CD8-positive, alpha-beta memory T cell (primary cell): ENCODE measurements around the gene RNF208. TPM values are rescaled to one million over a fixed set of nuclear protein-coding genes. Genes with fewer than 3 reads are reported as not detected.

ENCODE experiments used
- CTCF ChIA-PET: fragments of 350-600 bp; sonication (Branson Sonifier 250); formaldehyde crosslinking; loops from one replicate; lab custom pipeline; 2021; ENCODE audit warnings: antibody characterized with exemption; lab: Charles Lee
- POLR2A ChIA-PET: fragments of 350-600 bp; sonication (Branson Sonifier 250); formaldehyde crosslinking; loops from one replicate; lab custom pipeline; 2021; ENCODE audit warnings: antibody characterized with exemption; lab: Charles Lee
- DNase-seq, 5 donors: peaks; one replicate each; pipeline versions ENCODE4 v3.0.0 to v3.0.0-alpha.2; 2020 to 2022; ENCODE audit warnings: mixed read lengths in 1 of 5
- H3K27ac ChIP-seq: one replicate; pipeline ENCODE4 v1.7.0; 2013; ENCODE audit warnings: low read depth, mild to moderate bottlenecking, low read length, moderate library complexity
- H3K27me3 ChIP-seq: 2 replicates; pipeline ENCODE4 v1.7.0; 2013; ENCODE audit warnings: low read length, mild to moderate bottlenecking; ENCODE audit not compliant: insufficient read depth, poor library complexity, severe bottlenecking
- H3K36me3 ChIP-seq: 2 replicates; pipeline ENCODE4 v1.7.0; 2013; ENCODE audit warnings: mild to moderate bottlenecking, low read length, moderate library complexity; ENCODE audit not compliant: insufficient read depth
- H3K4me1 ChIP-seq: 2 replicates; pipeline ENCODE4 v1.7.0; 2013; ENCODE audit warnings: mild to moderate bottlenecking, low read length, moderate library complexity; ENCODE audit not compliant: insufficient read depth
- H3K4me3 ChIP-seq: 2 replicates; pipeline ENCODE4 v1.7.0; 2013; ENCODE audit warnings: mild to moderate bottlenecking, low read length
- H3K9me3 ChIP-seq: 2 replicates; pipeline ENCODE4 v1.7.0; 2013; ENCODE audit warnings: mild to moderate bottlenecking, low read length
- H3K27ac Mint-ChIP-seq, 8 donors: one replicate each; pipeline ENCODE4 v1.8.0; 2020 to 2021; ENCODE audit warnings: mixed read lengths in 8 of 8, mild to moderate bottlenecking in 6 of 8, inconsistent platforms in 3 of 8, moderate library complexity in 3 of 8
- H3K27me3 Mint-ChIP-seq, 2 donors: one replicate each; pipeline ENCODE4 v1.8.0; 2020 to 2021; ENCODE audit warnings: mixed read lengths in 2 of 2, mild to moderate bottlenecking in 1 of 2, moderate library complexity in 1 of 2
- H3K36me3 Mint-ChIP-seq, 3 donors: one replicate each; pipeline ENCODE4 v1.8.0; 2020 to 2021; ENCODE audit warnings: mixed read lengths in 3 of 3, inconsistent platforms in 1 of 3, mild to moderate bottlenecking in 1 of 3
- H3K4me1 Mint-ChIP-seq, 3 donors: one replicate each; pipeline ENCODE4 v1.8.0; 2020 to 2021; ENCODE audit warnings: mixed read lengths in 3 of 3, inconsistent platforms in 1 of 3, mild to moderate bottlenecking in 1 of 3
- H3K4me3 Mint-ChIP-seq, 7 donors: one replicate each; pipeline ENCODE4 v1.8.0; 2020 to 2021; ENCODE audit warnings: mixed read lengths in 7 of 7, mild to moderate bottlenecking in 6 of 7, moderate library complexity in 4 of 7, inconsistent platforms in 2 of 7
- H3K9me3 Mint-ChIP-seq, 5 donors: one replicate each; pipeline ENCODE4 v1.8.0; 2020 to 2022; ENCODE audit warnings: mixed read lengths in 5 of 5, mild to moderate bottlenecking in 3 of 5, moderate library complexity in 2 of 5, inconsistent platforms in 1 of 5
- polyA plus RNA-seq: library from polyadenylated mRNA; unstranded; fragments of 300-500 nt; fragmentation: Illumina TruSeq; gene quantifications from one replicate; pipeline ENCODE4 v1.2.3, GENCODE V29; 2021
- total RNA-seq, 2 experiments: library from RNA; stranded (reverse); gene quantifications; one replicate each; pipeline ENCODE4 v1.2.3, GENCODE V29; 2021

Gene RNF208
- total and polyA plus RNA-seq, 3 experiments from 2014 or later, result 2.7 to 3.3 TPM; not detected in 1

- H3K27ac ChIP-seq, result peak overlapping the region; percentile 94
- Mint-ChIP-seq H3K4me1 (peaks cover 28 to 56% (median 28%) of the 10 kb centered on the region in 3 donors), H3K4me3 (peak overlapping the region; percentile 89 to 98 (median 92)), H3K9me3 (no peaks in the 10 kb centered on the region), H3K36me3 (peaks cover 0 to 68% (median 8%) of the 10 kb centered on the region in 3 donors), H3K27me3 (no peaks in the 10 kb centered on the region), H3K27ac (peak overlapping the region; percentile 26 to 95 (median 88))
- DNase-seq, result no peak
- H3K36me3 ChIP-seq, result peaks cover 12% of the 10 kb centered on the region
- ChIA-PET CTCF (interaction anchor here (1.8 kb wide), 1 partner anchor 92 kb away, joined by 9 read pairs; no protein-coding TSS in a partner anchor), POLR2A (interaction anchor here (0.6 to 2.3 kb wide), 5 partner anchors 14 to 823 kb away, joined by 3 to 20 read pairs (median 3); partner anchors contain the start of gene TPRN)
- H3K9me3 ChIP-seq, result no peaks in the 10 kb centered on the region
- H3K4me1 ChIP-seq, result peaks cover 33% of the 10 kb centered on the region
- no peaks in the 10 kb centered on the region for H3K27me3 ChIP-seq
- H3K4me3 ChIP-seq, result peak overlapping the region; percentile 91
Observed at GRCh38 chr9:137187386-137187785, 34.7 kb downstream of the RNF208 start.

DNA sequence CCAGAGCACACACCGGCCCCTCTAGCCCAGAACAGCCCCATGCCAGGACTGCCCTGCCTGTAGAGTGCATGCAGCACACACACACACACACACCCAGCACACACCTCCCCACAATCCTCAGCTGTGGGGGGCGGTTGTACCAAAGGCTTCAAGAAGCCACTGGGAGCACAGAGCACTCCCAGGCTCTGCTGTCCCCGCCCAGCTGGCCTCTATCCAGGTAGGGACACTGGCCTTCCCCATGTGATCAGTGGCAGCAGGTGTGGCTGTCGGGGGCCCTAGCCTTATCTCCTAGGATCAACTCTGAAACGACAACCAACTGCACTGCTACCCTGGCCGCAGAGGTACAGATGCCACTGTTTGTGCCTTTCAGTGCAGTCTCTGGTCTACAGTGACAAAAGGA lies 35.7 kb downstream of the RNF208 start:
- H3K27ac ChIP-seq, result no peak overlapping the region
- no peaks in the 10 kb centered on the region for H3K27me3 Mint-ChIP-seq
- ChIA-PET POLR2A (no interaction called here), CTCF (no interaction called here)
- H3K4me3 ChIP-seq, result no peak overlapping the region
- peaks cover 33% of the 10 kb centered on the region for H3K4me1 ChIP-seq
- no peak for DNase-seq
- no peaks in the 10 kb centered on the region for H3K9me3 ChIP-seq
- peaks cover 0 to 76% (median 8%) of the 10 kb centered on the region in 3 donors for H3K36me3 Mint-ChIP-seq
- peak overlapping the region in 4 of 8 donors; percentile 50 to 85 (median 76) for H3K27ac Mint-ChIP-seq
- no peaks in the 10 kb centered on the region for H3K9me3 Mint-ChIP-seq
- H3K27me3 ChIP-seq, result no peaks in the 10 kb centered on the region
- peaks cover 28 to 56% (median 30%) of the 10 kb centered on the region in 3 donors for H3K4me1 Mint-ChIP-seq
- peak overlapping the region; percentile 61 to 98 (median 92) for H3K4me3 Mint-ChIP-seq
- H3K36me3 ChIP-seq, result peaks cover 12% of the 10 kb centered on the region

GRCh38 chr9:137185921-137186320 lies 36.1 kb downstream of the RNF208 start:
- Mint-ChIP-seq H3K4me3 (peak overlapping the region in 4 of 7 donors; percentile 13 to 89 (median 67)), H3K4me1 (peaks cover 28 to 53% (median 30%) of the 10 kb centered on the region in 3 donors), H3K9me3 (no peaks in the 10 kb centered on the region), H3K36me3 (peaks cover 0 to 78% (median 8%) of the 10 kb centered on the region in 3 donors), H3K27ac (no peak overlapping the region), H3K27me3 (no peaks in the 10 kb centered on the region)
- no peak overlapping the region for H3K27ac ChIP-seq
- CTCF ChIA-PET, result no interaction called here
- DNase-seq, result no peak
- H3K27me3 ChIP-seq, result no peaks in the 10 kb centered on the region
- H3K4me1 ChIP-seq, result peaks cover 33% of the 10 kb centered on the region
- peaks cover 12% of the 10 kb centered on the region for H3K36me3 ChIP-seq
- H3K9me3 ChIP-seq, result no peaks in the 10 kb centered on the region
- POLR2A ChIA-PET, result no interaction called here
- H3K4me3 ChIP-seq, result no peak overlapping the region

DNA sequence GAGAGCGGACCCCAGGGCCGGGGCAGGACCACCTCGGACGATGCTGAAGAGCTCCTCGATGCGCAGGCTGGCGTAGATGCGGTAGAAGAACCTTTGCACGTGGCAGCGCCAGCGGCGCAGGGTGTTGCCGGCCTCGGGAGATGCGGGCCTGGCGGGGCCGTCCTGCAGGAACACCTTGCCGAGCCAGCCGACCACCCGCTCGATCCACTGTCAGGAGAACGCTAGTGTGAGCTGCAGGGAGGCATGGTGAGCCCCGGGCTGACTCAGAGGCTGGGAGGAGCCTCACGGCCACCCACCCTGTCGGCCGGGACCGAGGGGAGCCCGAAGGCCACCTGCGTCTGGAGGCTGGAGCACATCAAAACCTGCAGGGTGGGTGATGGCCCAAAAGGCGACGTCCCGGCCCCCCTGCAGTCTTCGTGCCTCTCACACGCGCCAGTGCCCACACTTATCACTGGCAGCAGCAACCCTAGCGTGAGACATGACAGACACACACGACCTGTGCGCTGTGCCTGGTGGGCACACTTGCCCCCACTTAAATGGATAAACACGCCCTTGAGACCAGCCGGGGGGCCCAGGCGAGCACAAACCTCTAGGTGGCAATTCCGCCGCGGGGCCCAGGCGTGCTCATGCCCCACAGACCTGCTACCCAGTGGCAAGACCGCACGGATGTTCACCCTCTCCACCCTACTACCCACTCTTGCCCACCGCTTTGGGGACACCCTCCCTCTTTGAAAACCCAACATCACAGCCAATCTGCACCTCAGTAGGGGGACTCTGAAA lies 37.0 kb downstream of the RNF208 start:
- CTCF ChIA-PET, result no interaction called here
- DNase-seq, result no peak
- H3K36me3 Mint-ChIP-seq, result peaks cover 0 to 77% (median 8%) of the 10 kb centered on the region in 3 donors
- H3K27me3 Mint-ChIP-seq, result no peaks in the 10 kb centered on the region
- peak overlapping the region in 1 of 7 donors; percentile 13 for H3K4me3 Mint-ChIP-seq
- no peaks in the 10 kb centered on the region for H3K9me3 Mint-ChIP-seq
- peaks cover 28 to 48% (median 29%) of the 10 kb centered on the region in 3 donors for H3K4me1 Mint-ChIP-seq
- POLR2A ChIA-PET, result no interaction called here
- peaks cover 8% of the 10 kb centered on the region for H3K36me3 ChIP-seq
- no peak overlapping the region for H3K27ac ChIP-seq
- H3K9me3 ChIP-seq, result no peaks in the 10 kb centered on the region
- H3K27me3 ChIP-seq, result no peaks in the 10 kb centered on the region
- no peak overlapping the region for H3K4me3 ChIP-seq
- peak overlapping the region in 1 of 8 donors; percentile 57 for H3K27ac Mint-ChIP-seq
- H3K4me1 ChIP-seq, result peaks cover 32% of the 10 kb centered on the region

- no peak overlapping the region for H3K27ac ChIP-seq
- CTCF ChIA-PET, result no interaction called here
- Mint-ChIP-seq H3K36me3 (peaks cover 0 to 80% (median 8%) of the 10 kb centered on the region in 3 donors), H3K4me1 (peaks cover 21 to 41% (median 24%) of the 10 kb centered on the region in 3 donors), H3K27me3 (no peaks in the 10 kb centered on the region), H3K27ac (peak overlapping the region in 1 of 8 donors; percentile 47), H3K9me3 (no peaks in the 10 kb centered on the region), H3K4me3 (peak overlapping the region in 2 of 7 donors; percentile 36 to 78)
- H3K27me3 ChIP-seq, result no peaks in the 10 kb centered on the region
- H3K4me3 ChIP-seq, result no peak overlapping the region
- peaks cover 22% of the 10 kb centered on the region for H3K4me1 ChIP-seq
- no peak for DNase-seq
- H3K36me3 ChIP-seq, result peaks cover 8% of the 10 kb centered on the region
- POLR2A ChIA-PET, result no interaction called here
- no peaks in the 10 kb centered on the region for H3K9me3 ChIP-seq
Observed at GRCh38 chr9:137183980-137184595, 38.0 kb downstream of the RNF208 start.

DNA sequence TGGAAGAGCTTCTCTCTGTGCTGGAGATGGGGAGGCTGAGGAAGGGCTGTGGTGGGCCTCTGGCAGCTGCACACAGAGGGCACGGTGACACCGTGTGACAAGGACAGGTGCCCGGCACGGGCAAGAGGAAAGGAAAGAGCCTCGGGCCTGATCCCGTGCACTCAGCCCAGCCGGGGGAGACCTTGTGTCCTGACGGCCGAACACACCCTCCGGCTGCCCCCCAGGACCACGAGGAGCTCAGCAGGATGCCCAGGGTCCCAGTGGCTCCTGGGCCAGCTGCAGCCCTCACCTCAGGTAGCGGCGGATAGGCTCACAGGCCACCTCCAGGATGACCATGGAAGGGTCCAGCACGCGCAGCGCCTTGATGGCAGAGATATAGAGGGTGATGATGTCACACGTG lies 39.2 kb downstream of the RNF208 start:
- no peak overlapping the region for H3K4me3 Mint-ChIP-seq
- peaks cover 18 to 32% (median 20%) of the 10 kb centered on the region in 3 donors for H3K4me1 Mint-ChIP-seq
- DNase-seq, result no peak
- Histone ChIP-seq H3K27ac (no peak overlapping the region), H3K27me3 (no peaks in the 10 kb centered on the region), H3K36me3 (peaks cover 8% of the 10 kb centered on the region), H3K9me3 (no peaks in the 10 kb centered on the region), H3K4me3 (no peak overlapping the region), H3K4me1 (peaks cover 20% of the 10 kb centered on the region)
- H3K9me3 Mint-ChIP-seq, result no peaks in the 10 kb centered on the region
- peaks cover 0 to 79% (median 8%) of the 10 kb centered on the region in 3 donors for H3K36me3 Mint-ChIP-seq
- H3K27me3 Mint-ChIP-seq, result no peaks in the 10 kb centered on the region
- CTCF ChIA-PET, result no interaction called here
- H3K27ac Mint-ChIP-seq, result peak overlapping the region in 1 of 8 donors; percentile 48
- POLR2A ChIA-PET, result interaction anchor here (1.1 kb wide), 1 partner anchor 17 kb away, joined by 3 read pairs; no protein-coding TSS in a partner anchor

GRCh38 chr9:137181680-137182079 lies 40.4 kb downstream of the RNF208 start:
- Mint-ChIP-seq H3K36me3 (peaks cover 0 to 80% (median 6%) of the 10 kb centered on the region in 3 donors), H3K27ac (no peak overlapping the region), H3K4me3 (peak overlapping the region in 1 of 7 donors; percentile 35), H3K27me3 (no peaks in the 10 kb centered on the region), H3K9me3 (no peaks in the 10 kb centered on the region), H3K4me1 (peaks cover 7 to 21% (median 9%) of the 10 kb centered on the region in 3 donors)
- POLR2A ChIA-PET, result no interaction called here
- Histone ChIP-seq H3K36me3 (peaks cover 8% of the 10 kb centered on the region), H3K27ac (no peak overlapping the region), H3K4me3 (no peak overlapping the region), H3K9me3 (no peaks in the 10 kb centered on the region), H3K4me1 (peaks cover 9% of the 10 kb centered on the region), H3K27me3 (no peaks in the 10 kb centered on the region)
- CTCF ChIA-PET, result no interaction called here
- no peak for DNase-seq
